ENCODE data around the gene EYS.
"Not testable (repeated sequence)": the region's sequence is repeated elsewhere in the genome, so short reads cannot be mapped to it uniquely, and the experiment has no call there.

EYS gene

GRCh38 chr6:65633501-65633900 lies 73.5 kb downstream of the EYS start:
- no peak for TF ChIP-seq CTCF (conservative IDR thresholded peaks at IDR 0.05)
- no peak overlapping the region for H3K27ac ChIP-seq

GRCh38 chr6:65631711-65632110 lies 75.3 kb downstream of the EYS start:
- no peak overlapping the region for H3K27ac ChIP-seq
- TF ChIP-seq CTCF (conservative IDR thresholded peaks at IDR 0.05): no peak

DNA sequence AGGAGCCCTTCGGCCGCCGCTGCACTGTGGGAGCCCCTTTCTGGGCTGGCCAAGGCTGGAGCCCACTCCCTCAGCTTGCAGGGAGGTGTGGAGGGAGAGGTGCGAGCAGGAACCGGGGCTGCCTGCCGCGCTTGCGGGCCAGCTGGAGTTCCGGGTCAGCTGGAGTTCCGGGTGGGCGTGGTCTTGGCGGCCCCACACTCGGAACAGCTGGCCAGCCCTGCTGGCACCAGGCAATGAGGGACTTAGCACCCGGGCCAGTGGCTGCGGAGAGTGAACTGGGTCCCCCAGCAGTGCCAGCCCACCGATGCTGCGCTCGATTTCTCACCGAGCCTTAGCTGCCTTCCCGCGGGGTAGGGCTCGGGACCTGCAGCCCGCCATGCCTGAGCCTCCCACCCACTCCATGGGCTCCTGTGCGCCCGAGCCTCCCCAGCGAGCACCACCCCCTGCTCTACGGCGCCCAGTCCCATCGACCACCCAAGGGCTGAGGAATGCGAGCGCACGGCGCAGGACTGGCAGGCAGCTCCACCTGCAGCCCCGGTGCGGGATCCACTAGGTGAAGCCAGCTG lies 79.5 kb downstream of the EYS start:
- H3K27ac ChIP-seq: not testable (repeated sequence)

GRCh38 chr6:65627015-65627414 lies 80.0 kb downstream of the EYS start:
- no peak for TF ChIP-seq CTCF (conservative IDR thresholded peaks at IDR 0.05)
- no peak overlapping the region for H3K27ac ChIP-seq

DNA sequence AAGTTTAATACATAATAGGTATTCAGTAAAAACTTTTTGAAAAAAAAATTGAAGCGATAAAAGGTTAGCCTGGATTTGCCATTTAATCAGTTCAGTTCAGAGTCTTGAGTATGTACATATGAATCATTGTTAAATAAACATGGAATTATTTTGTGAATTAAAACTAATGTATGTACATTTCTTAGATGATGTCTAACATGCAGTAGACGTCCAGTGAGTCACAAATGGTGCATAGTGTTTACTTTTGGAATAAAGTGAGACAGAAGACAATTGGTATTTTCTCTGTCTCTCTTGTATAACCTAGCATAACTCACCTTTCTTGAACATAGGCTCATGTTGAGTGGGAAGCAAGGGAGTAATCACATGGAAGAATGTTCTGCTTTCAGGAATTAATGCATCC lies 83.5 kb downstream of the EYS start:
- TF ChIP-seq CTCF (conservative IDR thresholded peaks at IDR 0.05): no peak
- H3K27ac ChIP-seq: no peak overlapping the region

DNA sequence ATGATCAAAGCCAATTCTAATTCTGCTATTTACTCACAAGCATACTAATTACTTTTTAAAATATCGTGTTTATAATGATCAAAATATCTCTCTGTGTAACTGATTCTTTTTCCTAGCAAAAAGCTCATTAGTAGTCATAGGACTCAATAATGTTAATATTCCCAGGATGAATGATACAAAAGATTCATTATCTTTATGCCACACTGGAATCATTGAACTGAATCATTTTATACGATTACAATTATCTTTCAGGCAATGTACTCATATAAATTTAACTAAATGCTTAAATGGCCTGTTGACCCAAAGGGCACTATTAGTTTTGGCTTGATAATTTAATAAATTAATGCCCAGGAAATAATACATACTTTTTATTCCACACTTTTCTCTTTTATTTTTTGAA lies 96.3 kb downstream of the EYS start:
- H3K27ac ChIP-seq: no peak overlapping the region

DNA sequence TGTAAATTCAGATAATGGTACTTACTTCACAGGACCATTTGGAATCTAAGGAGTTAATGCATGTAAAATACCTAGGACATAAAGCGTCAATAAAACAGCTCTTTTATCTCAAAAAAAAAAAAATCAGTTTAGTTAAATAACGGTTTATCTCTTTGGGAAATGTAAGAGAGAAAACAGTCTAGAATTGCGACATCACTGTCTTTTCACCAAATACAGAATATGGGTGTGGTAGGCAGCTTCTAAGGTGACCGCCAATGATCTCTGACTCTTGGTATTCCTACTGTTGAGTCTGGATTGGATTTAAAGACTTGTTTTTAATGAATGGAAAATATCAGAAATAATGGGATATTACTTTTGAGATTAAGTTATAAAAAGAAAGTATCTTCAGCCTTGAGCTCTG lies 111.5 kb downstream of the EYS start:
- TF ChIP-seq CTCF (conservative IDR thresholded peaks at IDR 0.05): no peak
- no peak overlapping the region for H3K27ac ChIP-seq

More for the DNA sequence above, 96.3 kb downstream of the EYS start:
- no peak for TF ChIP-seq CTCF (conservative IDR thresholded peaks at IDR 0.05)

DNA sequence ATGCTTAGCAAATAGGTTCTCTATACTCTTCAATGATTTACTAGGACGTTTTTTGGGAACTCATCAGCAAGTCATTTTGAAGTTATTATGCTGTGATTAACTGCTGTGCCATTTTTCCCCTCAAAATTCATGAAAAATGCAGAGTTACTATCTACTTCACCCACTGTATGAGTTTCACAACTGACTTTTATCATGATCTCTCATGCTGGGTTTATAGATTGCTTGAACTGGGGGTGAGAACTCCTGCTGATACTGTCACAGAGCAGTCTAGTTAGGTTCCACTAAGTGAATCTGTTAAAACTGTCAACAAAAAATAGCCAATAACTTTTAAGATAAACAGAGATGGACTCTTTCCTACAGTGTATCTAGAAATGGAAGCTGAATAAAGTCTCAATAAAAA lies 136.7 kb downstream of the EYS start:
- no peak for TF ChIP-seq CTCF (conservative IDR thresholded peaks at IDR 0.05)
- H3K27ac ChIP-seq: no peak overlapping the region

Data from VCaP (cell line).